Stimulated activated CD4-positive, alpha-beta T cell treated with anti-CD3 and anti-CD28 coated beads, Interleukin-4, amount 100 ng/mL, for 48 hours (primary cell): Measurements from ENCODE around the gene NFYA.
"Not testable (repeated sequence)": the region's sequence is repeated elsewhere in the genome, so short reads cannot be mapped to it uniquely, and the experiment has no call there.

Experiments used
- DNase-seq, 2 donors: peaks; one replicate each; pipeline ENCODE4 v3.0.0-alpha.2; 2020; ENCODE audit warnings: low read depth in 2 of 2

NFYA gene

DNA sequence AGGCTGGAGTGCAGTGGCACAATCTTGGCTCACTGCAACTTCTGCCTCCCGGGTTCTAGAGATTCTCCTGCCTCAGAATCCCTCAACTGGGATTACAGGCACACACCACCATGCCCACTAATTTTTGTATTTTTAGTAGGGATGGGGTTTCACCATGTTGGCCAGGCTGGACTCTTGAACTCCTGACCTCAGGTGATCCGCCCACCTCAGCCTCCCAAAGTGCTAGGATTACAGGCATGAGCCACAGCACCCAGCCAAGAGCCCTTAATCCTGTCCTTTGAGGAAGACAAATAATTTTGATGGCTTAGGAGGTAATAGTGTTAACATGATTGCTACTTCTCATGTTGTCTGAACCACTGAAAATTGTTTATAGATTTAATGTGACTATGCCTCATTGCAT, 42.3 kb downstream of the NFYA start:
- DNase-seq, result not testable (repeated sequence)

DNA sequence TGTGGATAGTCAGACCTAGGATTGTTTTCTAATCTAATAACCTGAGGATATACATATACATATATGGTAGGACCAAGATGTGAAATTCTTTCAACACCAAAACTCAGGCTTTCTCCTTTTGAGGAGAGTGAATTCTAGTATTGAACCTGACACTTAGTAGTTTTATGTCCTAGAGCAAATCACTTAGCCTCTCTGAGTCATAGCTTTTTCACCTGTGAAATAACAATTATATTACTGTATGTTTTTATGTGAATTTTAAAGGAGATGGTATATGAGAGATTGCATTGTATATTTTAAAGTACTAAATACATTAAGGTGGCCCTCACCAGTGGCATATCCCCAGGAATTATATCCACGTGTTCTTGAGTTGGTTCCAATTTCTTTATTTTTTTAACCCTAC, 46.7 kb downstream of the NFYA start:
- no peak for DNase-seq

DNA sequence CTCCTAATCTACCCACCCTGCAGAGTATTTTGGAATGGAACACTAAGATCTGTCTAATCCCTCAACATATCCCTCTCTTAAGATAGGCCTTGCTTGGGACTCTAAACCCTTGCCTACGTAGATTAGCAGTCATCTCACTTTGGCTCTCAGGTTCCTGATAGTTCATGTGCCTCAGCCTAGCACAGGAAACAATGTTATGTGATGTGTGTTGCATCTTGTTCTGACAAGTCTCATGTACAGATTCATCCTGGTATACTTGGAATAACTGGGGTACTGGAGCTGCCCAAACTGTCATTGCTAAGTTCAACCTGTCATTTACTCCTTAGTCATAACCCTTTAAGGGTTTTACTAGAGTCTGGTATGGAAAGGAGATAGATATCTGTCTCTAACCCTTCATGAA, 47.3 kb downstream of the NFYA start:
- no peak for DNase-seq

DNA sequence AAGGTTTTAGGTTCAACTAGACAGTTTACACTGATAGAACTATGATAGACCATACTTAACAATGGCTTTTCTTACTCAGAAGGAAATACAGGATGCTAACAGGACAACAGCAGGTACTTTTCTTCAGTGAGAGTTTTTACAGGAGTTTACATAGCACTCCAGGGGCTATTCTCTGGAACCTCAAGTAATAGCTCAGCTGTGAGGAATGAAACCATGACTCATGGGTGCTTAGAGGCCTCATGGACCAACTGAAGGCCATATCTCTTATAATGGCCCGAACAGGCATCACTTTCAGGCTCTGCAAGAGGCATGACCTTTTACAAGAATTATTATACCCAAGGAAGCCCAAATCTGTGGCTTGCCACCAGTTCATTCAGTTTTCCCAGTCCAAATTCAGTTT, 49.6 kb downstream of the NFYA start:
- no peak for DNase-seq

DNA sequence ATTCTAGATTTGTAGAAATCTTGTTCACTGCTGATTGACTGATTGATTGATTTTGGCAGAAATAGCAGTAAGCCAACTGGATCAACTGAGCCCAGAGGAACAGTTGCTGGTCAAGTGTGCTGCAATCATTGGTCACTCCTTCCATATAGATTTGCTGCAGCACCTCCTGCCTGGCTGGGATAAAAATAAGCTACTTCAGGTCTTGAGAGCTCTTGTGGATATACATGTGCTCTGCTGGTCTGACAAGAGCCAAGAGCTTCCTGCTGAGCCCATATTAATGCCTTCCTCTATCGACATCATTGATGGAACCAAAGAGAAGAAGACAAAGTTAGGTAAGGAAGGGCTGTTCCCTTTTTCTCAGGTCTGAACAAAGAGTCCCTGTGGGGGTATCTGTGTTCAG, 50.1 kb downstream of the NFYA start:
- DNase-seq, result no peak

DNA sequence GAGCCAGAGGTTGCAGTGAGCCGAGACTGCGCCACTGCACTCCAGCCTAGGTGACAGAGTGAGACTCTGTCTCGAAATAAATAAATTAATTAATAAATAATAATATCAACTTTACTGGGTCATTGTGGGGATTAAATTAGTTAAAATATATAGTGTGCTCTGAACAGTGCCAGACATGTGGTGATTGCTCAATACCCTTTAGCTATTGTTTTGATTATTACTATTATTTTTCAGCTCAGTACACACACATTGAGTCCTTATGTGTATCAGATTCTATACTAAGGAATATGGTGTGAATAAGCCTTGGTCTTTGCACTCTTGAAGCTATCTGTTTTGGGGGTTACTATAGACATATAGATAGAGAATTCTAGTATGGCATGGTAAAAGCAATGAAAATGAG, 52.5 kb downstream of the NFYA start:
- no peak for DNase-seq

DNA sequence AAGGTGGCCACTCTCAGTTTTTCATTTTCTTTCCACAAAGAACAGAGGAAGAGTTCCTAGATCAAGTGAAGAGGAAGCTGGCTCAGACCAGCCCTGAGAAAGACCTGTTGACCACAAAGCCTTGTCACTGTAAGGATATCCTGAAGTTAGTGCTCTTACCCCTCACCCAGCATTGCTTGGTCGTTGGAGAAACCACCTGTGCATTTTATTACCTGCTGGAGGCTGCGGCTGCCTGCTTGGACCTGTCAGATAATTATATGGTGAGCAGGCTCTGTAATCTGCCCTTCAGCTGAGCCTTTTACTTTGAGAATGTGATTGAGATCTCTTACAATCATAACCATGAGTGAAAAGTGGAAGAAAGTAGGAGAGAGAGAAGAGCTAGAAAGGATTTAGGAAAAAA, 59.5 kb downstream of the NFYA start:
- DNase-seq, result no peak

DNA sequence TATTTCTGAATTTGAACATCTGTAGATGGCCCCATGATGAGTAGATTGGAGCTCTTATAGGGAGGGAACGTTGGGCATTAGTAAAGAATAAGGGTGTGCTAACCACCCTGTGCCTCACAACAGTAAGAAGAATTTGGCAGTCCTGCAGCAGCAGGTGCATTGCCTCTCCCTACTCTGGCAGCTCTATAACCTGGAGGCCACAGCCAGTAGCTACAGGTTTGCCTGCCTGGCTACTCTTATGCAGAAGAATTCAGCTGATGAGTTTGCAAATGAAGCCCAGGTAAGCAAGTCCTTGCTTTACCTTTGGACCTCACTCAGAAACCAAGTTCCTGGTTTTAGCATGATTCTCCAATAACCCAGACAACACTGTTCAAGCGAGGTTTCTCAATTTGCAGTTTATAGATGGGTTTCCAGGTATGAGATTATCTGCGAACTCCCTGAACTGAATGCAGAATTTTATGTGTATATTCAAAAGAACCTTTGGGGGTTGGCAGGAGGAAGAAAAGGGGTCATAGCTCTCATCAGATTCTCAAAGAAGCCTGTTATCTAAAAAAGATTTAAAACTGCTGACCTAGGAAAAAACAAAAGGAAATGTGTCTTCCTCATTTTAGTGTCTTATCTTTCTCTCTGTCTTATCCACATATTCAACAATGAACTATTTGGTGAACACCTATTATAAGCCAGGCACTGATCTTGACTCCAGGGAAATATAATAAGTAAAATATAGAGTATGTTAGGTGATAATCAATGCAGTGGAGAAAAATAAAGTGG, 62.5 kb downstream of the NFYA start:
- no peak for DNase-seq

DNA sequence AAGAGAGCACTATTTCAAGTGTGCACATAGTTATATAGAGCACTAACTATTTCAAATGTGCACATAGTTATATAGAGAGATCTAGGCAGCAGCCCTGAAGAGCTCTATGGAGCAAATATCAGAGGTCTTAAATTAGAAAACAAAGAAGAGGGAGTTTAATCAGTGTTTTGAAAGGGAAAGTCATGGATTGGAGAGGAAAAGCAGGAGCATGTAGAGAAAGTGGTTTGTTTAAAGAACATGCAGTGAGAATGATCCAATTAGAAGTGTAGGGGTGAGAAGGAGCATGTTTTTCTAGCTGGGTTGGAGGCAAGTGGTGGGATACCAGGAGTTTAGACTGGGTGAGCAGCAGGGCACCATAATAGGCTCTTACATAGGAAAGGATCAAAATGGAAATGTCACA, 64.1 kb downstream of the NFYA start:
- DNase-seq, result no peak

DNA sequence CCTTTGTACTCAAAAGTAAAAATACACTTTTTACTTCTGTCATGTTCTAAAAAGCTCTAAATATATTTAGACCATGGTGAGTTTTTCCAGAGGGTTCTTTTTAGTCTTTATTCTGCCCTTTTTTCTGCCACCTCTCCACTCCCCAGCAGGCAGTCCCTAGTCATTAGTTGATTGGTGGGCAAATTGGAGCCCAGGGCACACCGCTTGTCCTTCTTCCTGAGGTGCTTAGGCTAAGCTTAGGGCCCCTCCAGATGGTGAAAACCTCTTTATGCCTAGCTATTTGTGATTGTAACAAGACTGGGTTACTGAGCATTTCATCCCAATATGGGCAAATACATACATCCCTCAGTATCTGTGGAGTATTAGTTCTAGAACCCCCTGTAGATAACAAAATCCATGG, 75.1 kb downstream of the NFYA start:
- no peak for DNase-seq
